Bone marrow (tissue), 2 donors: ENCODE data around the gene KRT86.
"Not testable (repeated sequence)": the region's sequence is repeated elsewhere in the genome, so short reads cannot be mapped to it uniquely, and the experiment has no call there.

Source experiments
- DNase-seq, 2 donors: peaks; one replicate each; lab custom pipeline; 2025; lab: John Stamatoyannopoulos, UW

KRT86 gene

DNA sequence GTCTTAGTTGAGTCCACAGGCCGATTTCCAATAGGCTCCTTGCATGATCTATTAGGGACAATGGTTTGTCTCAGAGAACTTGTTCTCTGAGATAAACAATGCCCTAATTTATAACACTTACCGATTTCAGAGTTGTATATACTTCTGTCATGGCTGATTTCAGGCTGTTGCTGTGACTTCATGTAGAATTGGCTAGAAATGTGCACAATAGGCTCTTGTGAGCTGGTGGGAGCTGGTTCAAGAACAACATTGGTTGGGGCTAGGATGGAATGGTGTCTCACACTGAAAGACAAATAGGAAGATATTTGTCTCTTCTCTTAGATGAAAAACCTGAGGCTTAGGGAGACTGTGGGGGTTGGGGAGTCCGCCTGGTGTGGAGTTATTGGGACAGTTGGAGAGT lies 6.7 kb upstream of the KRT86 start:
- DNase-seq = no peak

GRCh38 chr12:52268212-52268611 lies 6.2 kb upstream of the KRT86 start:
- no peak for DNase-seq

GRCh38 chr12:52270541-52271070 lies 3.8 kb upstream of the KRT86 start:
- no peak for DNase-seq

DNA sequence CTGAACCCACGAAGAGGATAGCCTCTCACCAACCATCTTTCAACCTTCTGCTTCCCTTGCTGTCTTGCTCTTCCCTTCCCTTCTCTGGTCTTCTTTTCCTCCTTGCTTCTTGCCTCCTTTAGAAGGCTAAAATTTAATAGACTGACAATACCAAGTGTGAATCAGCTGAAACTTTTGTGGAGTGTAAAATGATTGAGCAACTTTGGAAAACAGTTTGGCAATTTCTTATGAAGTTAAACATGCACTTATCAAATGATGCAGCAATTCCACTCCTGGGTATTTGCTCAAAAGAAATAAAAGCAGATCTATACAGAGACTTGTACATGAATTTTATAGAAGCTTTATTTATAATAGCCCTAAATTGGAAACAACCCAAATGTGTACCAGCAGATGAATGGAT lies 3.3 kb upstream of the KRT86 start:
- no peak for DNase-seq

GRCh38 chr12:52275686-52276085 lies 1.2 kb downstream of the KRT86 start:
- no peak for DNase-seq

DNA sequence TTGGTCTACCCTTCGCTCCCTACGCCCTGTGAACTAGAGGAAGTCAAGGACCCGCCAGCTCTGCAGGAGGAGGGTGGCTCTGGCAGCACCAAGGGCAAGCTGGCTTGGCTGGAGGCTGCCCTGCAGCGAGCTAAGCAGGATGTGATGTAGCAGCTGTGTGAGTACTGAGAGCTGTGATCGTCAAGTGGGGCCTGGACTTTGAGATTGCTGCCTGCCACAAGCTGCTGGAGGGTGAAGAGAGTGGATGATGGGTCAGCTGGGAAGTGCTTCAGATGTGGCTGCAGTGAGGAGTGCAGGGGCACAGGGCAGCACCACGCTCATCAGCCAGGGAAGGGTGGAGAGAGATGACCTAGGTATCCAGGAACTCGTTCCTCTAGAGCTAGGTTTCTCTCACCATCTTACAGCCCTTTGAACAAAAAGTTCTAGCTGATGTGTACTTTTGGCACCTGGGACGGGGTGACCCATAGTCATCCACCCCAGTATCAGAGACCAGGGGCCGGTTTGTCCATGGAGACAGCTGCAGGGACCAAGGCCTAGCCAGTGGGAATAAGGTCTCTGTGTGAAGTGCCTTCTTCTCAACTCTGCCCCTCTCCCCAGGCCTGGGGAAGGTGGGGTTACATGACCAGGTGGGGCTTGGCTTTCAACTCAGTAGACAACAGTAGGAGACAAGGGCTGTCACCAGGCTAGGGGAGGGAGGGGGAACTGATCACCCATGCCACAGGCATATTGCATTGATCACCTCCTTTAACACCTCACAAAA lies 3.2 kb downstream of the KRT86 start:
- DNase-seq = no peak

DNA sequence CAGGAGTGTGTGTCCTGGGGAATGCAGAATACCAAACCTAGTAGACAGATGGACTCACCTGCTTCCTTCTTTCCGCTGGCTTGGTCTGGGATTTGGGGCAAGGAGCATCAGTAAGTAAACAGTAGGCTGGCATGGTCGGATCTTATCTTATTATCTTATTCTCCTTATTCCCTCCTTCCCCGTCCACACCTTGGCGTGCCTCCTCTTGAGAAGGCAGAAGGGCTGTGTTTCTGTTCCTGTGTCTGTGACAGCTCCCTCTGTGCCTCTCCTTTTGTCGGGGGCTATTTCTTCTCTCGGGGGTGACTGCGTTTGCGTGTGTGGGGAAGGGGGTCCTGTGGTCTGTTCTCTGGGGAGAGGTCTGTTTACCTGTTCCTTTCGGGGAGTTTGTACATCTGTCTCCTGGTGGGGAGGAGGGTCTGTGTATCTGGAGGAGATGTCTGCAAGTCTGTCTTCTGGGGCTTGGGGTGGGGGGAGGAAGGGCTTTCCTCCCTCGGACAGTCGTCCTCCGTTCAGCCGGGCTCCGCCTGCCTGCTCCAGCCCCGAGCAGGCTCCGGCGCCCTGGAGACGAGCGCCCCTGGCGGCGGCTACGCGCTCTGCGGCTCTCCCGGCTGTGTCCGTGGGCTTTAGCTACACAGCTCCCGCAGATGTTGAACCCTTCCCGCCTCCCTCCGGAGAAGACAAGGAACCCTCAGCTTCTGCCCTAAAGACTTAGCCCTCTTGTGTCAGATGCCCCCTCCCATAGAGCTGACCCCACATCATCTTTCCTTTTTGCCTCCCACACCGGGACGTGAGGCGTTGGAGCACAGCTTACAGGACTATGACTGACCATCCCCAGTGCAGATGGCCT lies 4.4 kb downstream of the KRT86 start:
- DNase-seq = peak; percentile 7 to 53

DNA sequence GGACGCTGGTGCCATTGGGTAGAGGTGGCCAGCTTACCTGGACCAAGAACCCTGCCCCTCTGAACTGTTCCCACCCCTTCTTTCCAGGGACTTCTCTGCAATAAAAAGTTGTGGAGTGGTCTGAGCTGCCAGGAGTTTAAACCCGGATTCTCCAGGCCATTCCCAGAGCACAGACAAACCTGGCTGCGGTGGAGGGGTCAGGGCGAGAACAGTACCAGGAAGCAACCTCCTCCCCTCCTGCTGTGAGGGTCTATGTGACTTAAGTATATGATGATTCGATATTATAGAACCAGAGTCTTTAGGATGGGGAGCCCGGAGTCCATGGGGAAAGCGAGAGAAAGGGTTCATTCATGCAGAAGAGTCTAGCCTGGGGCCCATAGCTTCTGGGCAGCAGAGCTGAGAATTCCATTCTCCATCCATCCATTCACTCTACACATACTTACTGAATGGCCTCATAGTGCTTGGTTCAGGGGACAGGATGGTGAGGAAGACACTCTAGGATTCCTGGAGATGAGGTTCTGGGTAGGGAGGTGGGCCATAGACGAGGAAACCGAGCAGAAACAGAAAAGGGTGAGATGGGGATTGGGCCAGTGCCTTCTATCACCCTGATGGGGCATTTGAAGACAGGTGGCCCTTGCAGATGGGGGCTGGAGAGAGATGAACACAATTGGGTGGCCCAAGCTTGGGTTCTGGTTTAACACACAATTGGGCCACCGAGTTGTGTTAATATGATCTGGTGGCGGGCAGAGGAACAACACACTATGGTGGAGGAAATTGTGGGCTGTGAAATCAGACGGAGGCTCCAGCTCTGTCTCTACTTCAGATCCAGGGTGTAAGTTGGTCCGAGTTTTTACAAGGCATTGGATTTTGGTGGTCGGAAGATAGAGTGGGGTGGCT lies 5.2 kb downstream of the KRT86 start:
- no peak for DNase-seq

GRCh38 chr12:52280319-52280795 lies 5.9 kb downstream of the KRT86 start:
- DNase-seq = no peak

GRCh38 chr12:52280796-52281560 lies 6.5 kb downstream of the KRT86 start:
- DNase-seq = no peak

DNA sequence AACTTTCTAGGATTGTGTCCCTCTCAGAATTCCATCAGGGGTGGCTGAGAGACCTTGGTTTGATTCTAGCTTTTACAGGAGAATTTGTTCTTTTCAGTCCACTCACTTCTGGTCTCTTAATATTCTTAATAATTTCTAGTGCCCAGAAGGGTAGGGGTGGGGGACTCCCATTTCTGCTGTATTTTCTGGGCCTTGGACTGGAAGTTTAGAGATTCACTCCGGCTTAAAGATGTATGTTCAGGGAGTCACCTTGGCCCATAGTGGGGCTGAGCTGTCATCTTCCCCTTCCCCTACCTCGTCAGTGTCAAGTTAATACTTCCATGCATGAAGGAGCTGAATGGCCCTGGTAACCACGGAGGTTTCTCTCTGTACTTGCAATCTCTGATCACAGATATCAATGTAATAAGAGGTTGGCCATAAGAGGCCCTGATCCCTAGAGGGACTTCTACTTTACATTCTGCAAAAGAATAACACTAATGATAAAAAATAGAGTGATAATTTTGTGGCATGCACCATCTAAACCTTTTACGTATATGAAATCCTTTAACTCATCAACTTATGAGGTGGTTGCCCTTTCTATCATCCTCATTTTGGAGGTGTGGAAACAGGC lies 10.2 kb downstream of the KRT86 start:
- no peak for DNase-seq

- DNase-seq = no peak
Measured at GRCh38 chr12:52285172-52285745, 10.8 kb downstream of the KRT86 start.

DNA sequence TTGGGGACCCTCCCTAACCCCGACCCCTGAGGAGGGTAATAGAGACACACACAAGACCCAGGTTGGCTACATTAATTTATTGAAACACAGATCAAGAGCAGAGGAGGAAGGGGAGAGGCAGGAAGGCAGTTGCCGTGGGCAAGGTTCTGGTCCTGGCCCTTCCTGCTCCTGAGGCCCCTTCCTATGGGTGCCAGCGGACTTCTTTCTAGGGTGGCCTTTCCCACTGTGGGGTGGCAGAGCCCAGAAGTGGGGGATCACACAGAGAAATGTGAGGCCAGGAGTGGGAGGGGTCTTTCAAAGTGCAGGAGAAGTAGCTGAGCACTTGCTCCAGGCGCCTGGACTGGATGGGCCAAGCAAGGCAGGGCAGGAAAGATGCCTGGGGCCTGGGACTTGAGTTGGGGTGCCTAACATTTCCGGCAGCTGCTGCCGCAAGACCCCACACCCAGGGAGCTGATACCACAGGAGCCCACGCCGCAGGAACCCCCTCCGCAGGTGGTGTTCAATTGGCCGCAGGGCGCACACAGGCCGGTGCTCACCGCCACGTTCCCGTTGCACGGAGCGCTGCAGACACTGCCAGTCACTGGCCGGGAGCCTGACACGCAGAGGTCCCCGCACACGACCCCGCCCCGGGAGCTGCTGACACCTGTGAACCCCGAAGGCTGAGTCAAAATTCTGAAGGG lies 11.5 kb downstream of the KRT86 start:
- no peak for DNase-seq

- not testable (repeated sequence) for DNase-seq
Measured at GRCh38 chr12:52286857-52287785, 12.7 kb downstream of the KRT86 start.

DNA sequence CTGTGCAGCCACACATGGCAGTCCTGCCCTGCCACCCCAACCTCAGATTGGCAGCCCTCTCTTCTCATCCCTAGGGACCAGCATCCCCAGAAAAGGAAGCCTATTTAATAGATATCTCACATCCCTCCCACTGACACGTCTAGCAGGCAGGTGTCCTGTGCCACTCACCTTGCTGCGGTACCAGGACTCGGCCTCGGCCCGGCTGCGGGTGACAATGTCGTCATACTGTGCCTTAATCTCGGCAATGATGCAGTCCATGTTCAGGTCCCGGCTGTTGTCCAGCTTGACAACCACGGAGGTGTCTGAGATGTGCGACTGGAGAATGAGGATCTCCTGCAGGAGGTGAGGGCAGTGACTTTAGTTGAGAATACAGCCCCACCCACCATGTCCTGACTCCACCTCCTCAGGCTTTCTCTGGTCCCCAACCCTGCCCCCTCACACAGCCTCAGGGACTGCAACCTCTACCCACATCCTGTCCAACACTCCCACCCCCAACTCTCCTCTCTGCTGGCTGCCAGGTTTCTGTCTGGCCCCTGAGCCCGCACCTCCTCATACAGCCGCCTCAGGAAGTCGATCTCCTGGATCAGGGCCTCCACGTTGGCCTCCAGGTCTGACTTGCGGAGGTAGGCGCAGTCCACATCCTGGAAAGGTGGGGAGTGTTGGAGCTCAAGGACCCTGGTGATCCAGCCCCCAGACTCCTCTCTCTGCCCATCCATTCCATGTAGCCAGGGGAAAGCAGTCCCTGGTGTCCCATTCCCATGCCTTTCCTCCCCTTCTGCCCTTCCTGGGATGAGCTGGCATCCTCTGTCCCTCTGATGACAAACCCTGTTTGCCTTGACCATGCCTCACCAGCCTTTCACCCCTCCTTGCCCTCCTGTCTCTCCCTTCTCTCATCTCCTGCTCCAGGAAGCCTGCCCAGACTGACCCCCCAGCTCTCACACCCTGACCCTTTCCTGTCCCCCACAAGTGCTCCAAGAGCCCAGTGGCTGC lies 13.7 kb downstream of the KRT86 start:
- DNase-seq = not testable (repeated sequence)

DNA sequence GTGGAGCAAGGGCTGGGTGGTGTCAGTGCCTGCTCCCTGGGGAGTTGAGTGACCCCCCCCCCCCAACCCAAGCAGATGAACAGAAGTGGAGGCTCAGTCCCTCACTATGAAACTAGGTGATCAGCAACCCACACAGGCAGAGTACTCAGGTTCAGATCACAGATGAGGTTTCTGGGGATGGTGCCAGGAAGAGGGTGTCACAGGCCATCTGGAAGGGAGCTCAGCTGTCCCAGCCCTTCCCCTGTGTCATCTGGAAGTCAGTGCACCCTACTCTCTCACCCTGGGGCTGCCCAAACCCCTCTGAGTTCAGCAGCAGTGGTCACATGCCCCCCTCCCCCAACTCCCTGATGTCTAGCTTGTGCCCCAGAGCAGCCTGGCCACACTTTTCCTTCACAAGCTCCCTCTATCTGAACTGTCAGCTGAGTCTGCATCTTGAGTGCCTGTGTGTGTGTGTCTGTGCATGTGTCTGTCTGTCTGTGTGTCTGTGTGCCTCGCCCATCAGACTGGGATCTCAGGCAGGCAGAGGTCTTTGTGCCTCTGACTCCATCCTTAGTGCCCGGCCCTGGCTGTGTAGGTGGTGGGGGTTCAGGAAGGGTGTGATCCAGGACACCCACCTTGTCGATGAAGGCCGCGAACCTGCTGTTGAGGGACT lies 16.2 kb downstream of the KRT86 start:
- DNase-seq = not testable (repeated sequence)
